ENCODE results near the gene USP11. TPM values are rescaled to one million over a fixed set of nuclear protein-coding genes. Genes with fewer than 3 reads are reported as not detected.
A peak's percentile ranks its signal among the peaks of the same experiment; 100 is the strongest.

USP11 gene
- total RNA-seq, 1 experiment from 2014 or later: 72.0 TPM

GRCh38 chrX:47191806-47192401 lies 40.9 kb upstream of the USP11 start:
- Mint-ChIP-seq H3K27ac (ENCODE audit: unreplicated experiment) (no peak overlapping the region), H3K4me1 (ENCODE audit: low read depth, unreplicated experiment) (peaks cover 17% of the 10 kb centered on the region), H3K9me3 (ENCODE audit: low read depth, unreplicated experiment) (no peaks in the 10 kb centered on the region), H3K4me3 (ENCODE audit: low read depth, unreplicated experiment) (peak overlapping the region; percentile 89), H3K27me3 (ENCODE audit: unreplicated experiment) (no peaks in the 10 kb centered on the region), H3K36me3 (ENCODE audit: insufficient read depth, unreplicated experiment) (peaks cover 52% of the 10 kb centered on the region)
- no peak for TF ChIP-seq CTCF (IDR thresholded peaks at IDR 0.05; ENCODE audit: unreplicated experiment)
- CTCF ChIA-PET: interaction anchor here (1.4 kb wide), 1 partner anchor 120 kb away, joined by 5 read pairs; no protein-coding TSS in a partner anchor
- intact Hi-C loops (cut with micrococcal nuclease; ENCODE audit: unreplicated experiment): loop anchor here (2.0 to 10.0 kb wide), 4 partner anchors 121 to 833 kb away; partner anchors contain the start of gene ZNF41
- no peak for DNase-seq
- no TSS peak for BruUV-seq (replicated peaks)

GRCh38 chrX:47193475-47194193 lies 39.2 kb upstream of the USP11 start, which contains the start of gene UBA1:
Gene UBA1, plus strand, starts transcription at chrX:47193829. Its CDS starts 4,974 bp downstream, at chrX:47198803.
- Mint-ChIP-seq H3K4me1 (ENCODE audit: low read depth, unreplicated experiment) (peaks cover 18% of the 10 kb centered on the region), H3K4me3 (ENCODE audit: low read depth, unreplicated experiment) (peak within 1 kb of the TSS; percentile 80), H3K27ac (ENCODE audit: unreplicated experiment) (peak within 1 kb of the TSS; percentile 96), H3K9me3 (ENCODE audit: low read depth, unreplicated experiment) (no peaks in the 10 kb centered on the region), H3K36me3 (ENCODE audit: insufficient read depth, unreplicated experiment) (peaks cover 62% of the 10 kb centered on the region), H3K27me3 (ENCODE audit: unreplicated experiment) (no peaks in the 10 kb centered on the region)
- peak; percentile 93 for DNase-seq
- peak; percentile 66 for TF ChIP-seq CTCF (IDR thresholded peaks at IDR 0.05; ENCODE audit: unreplicated experiment)
- CTCF ChIA-PET: no interaction called here
- intact Hi-C loops (cut with micrococcal nuclease; ENCODE audit: unreplicated experiment): loop anchor here (1.0 to 10.0 kb wide), 5 partner anchors 119 to 831 kb away; partner anchors contain the start of gene ZNF41
- no TSS peak for BruUV-seq (replicated peaks)

GRCh38 chrX:47194194-47194787 lies 38.5 kb upstream of the USP11 start:
- H3K36me3 Mint-ChIP-seq (ENCODE audit: insufficient read depth, unreplicated experiment): peaks cover 67% of the 10 kb centered on the region
- H3K27ac Mint-ChIP-seq (ENCODE audit: unreplicated experiment): peak overlapping the region; percentile 96
- H3K27me3 Mint-ChIP-seq (ENCODE audit: unreplicated experiment): no peaks in the 10 kb centered on the region
- H3K4me3 Mint-ChIP-seq (ENCODE audit: low read depth, unreplicated experiment): peak overlapping the region; percentile 80
- H3K9me3 Mint-ChIP-seq (ENCODE audit: low read depth, unreplicated experiment): no peaks in the 10 kb centered on the region
- TSS peak; percentile 38 for BruUV-seq (replicated peaks)
- intact Hi-C loops (cut with micrococcal nuclease; ENCODE audit: unreplicated experiment): loop anchor here (5.0 to 10.0 kb wide), 2 partner anchors 288 to 831 kb away; partner anchors contain the start of gene ZNF41
- peaks cover 18% of the 10 kb centered on the region for H3K4me1 Mint-ChIP-seq (ENCODE audit: low read depth, unreplicated experiment)
- DNase-seq: no peak
- TF ChIP-seq CTCF (IDR thresholded peaks at IDR 0.05; ENCODE audit: unreplicated experiment): no peak
- CTCF ChIA-PET: no interaction called here

- H3K4me1 Mint-ChIP-seq (ENCODE audit: low read depth, unreplicated experiment): peaks cover 18% of the 10 kb centered on the region
- CTCF ChIA-PET: interaction anchor here (1.1 kb wide), 1 partner anchor 326 kb away, joined by 4 read pairs; no protein-coding TSS in a partner anchor
- peak overlapping the region; percentile 80 for H3K4me3 Mint-ChIP-seq (ENCODE audit: low read depth, unreplicated experiment)
- peak overlapping the region; percentile 86 for H3K27ac Mint-ChIP-seq (ENCODE audit: unreplicated experiment)
- H3K36me3 Mint-ChIP-seq (ENCODE audit: insufficient read depth, unreplicated experiment): peaks cover 59% of the 10 kb centered on the region
- no peaks in the 10 kb centered on the region for H3K9me3 Mint-ChIP-seq (ENCODE audit: low read depth, unreplicated experiment)
- BruUV-seq (replicated peaks): no TSS peak
- no peak for TF ChIP-seq CTCF (IDR thresholded peaks at IDR 0.05; ENCODE audit: unreplicated experiment)
- intact Hi-C loops (cut with micrococcal nuclease; ENCODE audit: unreplicated experiment): loop anchor here (10.0 kb wide), 1 partner anchor 829 kb away; no protein-coding TSS in a partner anchor
- DNase-seq: no peak
- H3K27me3 Mint-ChIP-seq (ENCODE audit: unreplicated experiment): no peaks in the 10 kb centered on the region
Observed at GRCh38 chrX:47196098-47196497, 36.7 kb upstream of the USP11 start.
